SK-N-SH (cell line): ENCODE measurements around the gene RFT1. TPM values are rescaled to one million over a fixed set of nuclear protein-coding genes. Genes with fewer than 3 reads are reported as not detected.

Experiments used
- CTCF ChIA-PET: fragments of 300-600, 350-600 bp; formaldehyde crosslinking; extraction: SDS; loops from one replicate; lab custom pipeline; 2021; lab: Yijun Ruan, JAX
- POLR2A ChIA-PET: fragments of 350-600 bp; sonication (Branson Sonifier 250); formaldehyde crosslinking; extraction: SDS; loops from one replicate; lab custom pipeline; 2020; ENCODE audit warnings: antibody characterized with exemption, inconsistent platforms; lab: Yijun Ruan, JAX
- DNase-seq: peaks from one replicate; pipeline ENCODE4 v3.0.0; 2012
- H2AFZ ChIP-seq: fragments of 200-600 bp; sonication (generic); 2 replicates; pipeline ENCODE4 v1.8.1; 2016; ENCODE audit warnings: antibody characterized with exemption, mild to moderate bottlenecking, low read depth
- H3F3A ChIP-seq: fragments of 200-600 bp; sonication (generic); replicated peaks from 2 replicates; pipeline ENCODE3; 2016; ENCODE audit warnings: antibody characterized with exemption, mild to moderate bottlenecking; ENCODE audit not compliant: insufficient read depth
- H3K27ac ChIP-seq, 2 experiments: fragments of 200-500 bp in 1 of 2; fragments of 200-600 bp in 1 of 2; sonication (Bioruptor generic) in 1 of 2; sonication (generic), shearing (Covaris generic) in 1 of 2; 2 replicates each; pipeline versions ENCODE4 v1.5.1 to v1.6.1; 2014 to 2016; ENCODE audit warnings: low read depth in 2 of 2, inconsistent platforms in 1 of 2, low read length in 1 of 2, mild to moderate bottlenecking in 1 of 2, mixed read lengths in 1 of 2
- H3K27me3 ChIP-seq: fragments of 200-600 bp; sonication (generic), shearing (Covaris generic); 2 replicates; pipeline ENCODE4 v1.6.1; 2016; ENCODE audit warnings: mixed run types; ENCODE audit not compliant: insufficient read depth
- H3K36me3 ChIP-seq, 2 experiments: fragments of 200-500 bp in 1 of 2; fragments of 200-600 bp in 1 of 2; sonication (Bioruptor generic) in 1 of 2; sonication (generic) in 1 of 2; replicated peaks in 1 of 2; 2 replicates each; pipeline versions ENCODE3 to v1.5.1; 2014 to 2016; ENCODE audit warnings: low read length in 1 of 2, mild to moderate bottlenecking in 1 of 2; ENCODE audit not compliant: insufficient read depth in 2 of 2, control insufficient read depth in 1 of 2
- H3K4me1 ChIP-seq, 2 experiments: fragments of 200-500 bp in 1 of 2; fragments of 200-600 bp in 1 of 2; sonication (Bioruptor generic) in 1 of 2; sonication (generic), shearing (Covaris generic) in 1 of 2; 2 replicates each; pipeline versions ENCODE4 v1.5.1 to v1.6.1; 2014 to 2016; ENCODE audit warnings: low read depth in 1 of 2, low read length in 1 of 2, mixed run types in 1 of 2; ENCODE audit not compliant: insufficient read depth in 2 of 2, control insufficient read depth in 1 of 2
- H3K4me2 ChIP-seq: fragments of 200-600 bp; sonication (generic), shearing (Covaris generic); 2 replicates; pipeline ENCODE4 v1.6.1; 2017; ENCODE audit warnings: mixed run types
- H3K4me3 ChIP-seq, 2 experiments: fragments of 200-500 bp in 1 of 2; fragments of 200-600 bp in 1 of 2; sonication (Bioruptor generic) in 1 of 2; sonication (generic), shearing (Covaris generic) in 1 of 2; 2 replicates each; pipeline versions ENCODE4 v1.5.1 to v1.8.1; 2014 to 2016; ENCODE audit warnings: low read depth in 2 of 2, inconsistent platforms in 1 of 2, low read length in 1 of 2, mild to moderate bottlenecking in 1 of 2, mixed read lengths in 1 of 2, moderate library complexity in 1 of 2
- H3K79me2 ChIP-seq: fragments of 200-600 bp; sonication (generic); 2 replicates; pipeline ENCODE4 v1.8.1; 2017; ENCODE audit warnings: mild to moderate bottlenecking; ENCODE audit not compliant: insufficient read depth
- H3K9ac ChIP-seq: fragments of 200-600 bp; sonication (generic); 2 replicates; pipeline ENCODE4 v1.6.1; 2017; ENCODE audit warnings: mixed run types
- H3K9me2 ChIP-seq: fragments of 200-600 bp; sonication (generic); 2 replicates; pipeline ENCODE4 v1.6.1; 2017; ENCODE audit warnings: mixed run types
- H3K9me3 ChIP-seq: fragments of 200-600 bp; sonication (generic); 2 replicates; pipeline ENCODE4 v1.6.1; 2017; ENCODE audit warnings: mixed run types, mild to moderate bottlenecking, moderate library complexity
- H4K20me1 ChIP-seq: fragments of 200-600 bp; sonication (generic); 2 replicates; pipeline ENCODE4 v1.6.1; 2017; ENCODE audit warnings: mild to moderate bottlenecking, mixed run types; ENCODE audit not compliant: insufficient read depth
- FOXM1 ChIP-seq: IDR thresholded peaks from 2 replicates; pipeline ENCODE4 v1.4.0; 2012; ENCODE audit warnings: low read depth, mild to moderate bottlenecking
- IRF3 ChIP-seq: fragments of 150-350 bp; IDR thresholded peaks from 2 replicates; pipeline ENCODE4 v1.6.1; 2016; ENCODE audit warnings: mild to moderate bottlenecking, low read depth, low read length
- JUND ChIP-seq: IDR thresholded peaks from 2 replicates; pipeline ENCODE4 v1.4.0; 2012
- RAD21 ChIP-seq: IDR thresholded peaks from 2 replicates; pipeline ENCODE4 v1.6.1; 2012; ENCODE audit warnings: mild to moderate bottlenecking, low read length
- RFX5 ChIP-seq: IDR thresholded peaks from 2 replicates; pipeline ENCODE4 v1.6.1; 2012; ENCODE audit warnings: mild to moderate bottlenecking, improper control_type of control experiment, low read length
- RXRA ChIP-seq: IDR thresholded peaks from 2 replicates; pipeline ENCODE4 v1.4.0; 2012; ENCODE audit warnings: low read depth, mild to moderate bottlenecking, borderline replicate concordance
- SIN3A ChIP-seq: IDR thresholded peaks from 2 replicates; pipeline ENCODE4 v1.6.1; 2012; ENCODE audit warnings: low read depth, mild to moderate bottlenecking, low read length, moderate library complexity, borderline replicate concordance
- TEAD4 ChIP-seq: IDR thresholded peaks from 2 replicates; pipeline ENCODE4 v1.4.0; 2012; ENCODE audit warnings: mild to moderate bottlenecking, borderline replicate concordance; ENCODE audit not compliant: insufficient read depth
- USF2 ChIP-seq: fragments of 150-350 bp; IDR thresholded peaks from 2 replicates; pipeline ENCODE4 v1.6.1; 2017; ENCODE audit warnings: antibody characterized with exemption, low read length, low read depth, borderline replicate concordance
- WGBS: methylation state at CpG from one replicate; pipeline ENCODE4 v1.1.6; 2017; ENCODE audit warnings: low lambda C conversion rate; 5-methylcytosine and 5-hydroxymethylcytosine counted together
- polyA plus RNA-seq, 3 experiments: library from polyadenylated mRNA; depleted of rRNA; stranded (reverse); fragments of >200 nt; gene quantifications; 2 replicates each; pipeline ENCODE4 v1.2.3, GENCODE V29; 2012
- TF ChIP-seq, protein P1 (sequence below): IDR thresholded peaks from 2 replicates; pipeline ENCODE4 v1.6.1; 2012; ENCODE audit warnings: mild to moderate bottlenecking, low read depth, low read length, moderate library complexity

Gene RFT1
- polyA plus RNA-seq, 1 of the 3 experiments (the other 2 are of a cell fraction), result 13.8 TPM

DNA sequence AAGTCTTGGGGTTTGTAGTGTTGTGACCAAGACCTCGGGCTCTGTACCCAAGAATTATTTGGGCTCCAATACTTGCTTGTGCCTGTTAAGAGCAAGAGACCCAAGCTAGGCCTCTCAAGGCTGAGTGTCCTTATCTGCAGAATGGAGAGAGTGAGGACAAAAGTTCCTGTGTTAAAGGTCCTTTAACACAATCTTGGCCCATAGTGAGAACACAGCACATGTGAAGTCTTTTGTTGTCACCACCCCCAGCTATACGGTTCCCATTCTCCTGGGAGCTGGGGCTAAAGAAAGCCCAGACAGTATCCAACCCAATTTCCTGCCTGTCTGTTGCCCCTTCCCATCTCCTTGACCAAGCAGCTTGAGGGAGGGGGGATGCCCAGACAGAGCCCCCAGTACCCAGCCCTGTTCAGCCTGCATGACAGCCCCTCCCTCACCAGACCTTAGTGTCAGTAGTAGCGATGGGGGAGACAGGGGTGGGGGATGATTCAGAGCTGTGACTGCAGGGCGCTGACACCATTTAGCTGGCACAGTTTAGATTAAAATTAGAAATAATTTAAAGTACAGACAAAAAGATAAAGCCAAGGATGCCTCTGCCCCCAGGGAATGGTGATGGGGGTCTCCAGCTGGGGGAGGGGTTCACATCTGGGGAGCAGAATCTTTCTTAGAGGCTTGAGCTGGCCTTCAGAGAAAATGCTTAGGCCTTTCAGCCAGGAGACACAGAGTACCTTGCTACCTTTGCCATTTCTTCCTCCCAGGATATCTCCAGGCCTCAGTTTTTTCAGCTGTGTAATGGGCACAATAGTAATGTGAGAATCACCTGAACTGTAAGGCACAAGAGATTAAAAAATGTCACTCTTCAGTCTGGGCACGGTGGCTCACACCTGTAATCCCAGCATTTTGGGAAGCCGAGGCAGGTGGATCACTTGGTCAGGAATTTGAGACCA is 33.5 kb upstream of the RFT1 start:
- Histone ChIP-seq H3K9me3 (no peaks in the 10 kb centered on the region), H3K36me3 (no peaks in the 10 kb centered on the region), H3K79me2 (peaks cover 8% of the 10 kb centered on the region; the same call in 1 of the 2 replicates), H4K20me1 (no peaks in the 10 kb centered on the region), H3K4me1 (peaks cover 6 to 32% of the 10 kb centered on the region in 2 experiments; a peak in 2 of 4 replicates), H3K9ac (no peak overlapping the region), H3K4me2 (no peak overlapping the region), H3K27me3 (no peaks in the 10 kb centered on the region), H3K4me3 (no peak overlapping the region), H3K9me2 (no peaks in the 10 kb centered on the region), H2AFZ (no peak overlapping the region), H3F3A (peaks cover 4% of the 10 kb centered on the region), H3K27ac (no peak overlapping the region)
- POLR2A ChIA-PET, result no interaction called here
- DNase-seq, result no peak
- CTCF ChIA-PET, result interaction anchor here (1.3 to 3.0 kb wide), 2 partner anchors 32 to 318 kb away, joined by 3 to 14 read pairs; no protein-coding TSS in a partner anchor
- 94% methylated on average over 5 of the region's 6 CpGs for WGBS
- TF ChIP-seq RAD21, result no peak
- TF ChIP-seq SIN3A, result no peak
- TF ChIP-seq RFX5, result no peak

- CTCF ChIA-PET, result interaction anchor here (1.3 kb wide), 1 partner anchor 317 kb away, joined by 3 read pairs; no protein-coding TSS in a partner anchor
- no peak overlapping the region for H3K9ac ChIP-seq
- H3K36me3 ChIP-seq, result no peaks in the 10 kb centered on the region
- POLR2A ChIA-PET, result no interaction called here
- peaks cover 4% of the 10 kb centered on the region for H3F3A ChIP-seq
- DNase-seq, result no peak
- TF ChIP-seq JUND (no peak), RXRA (no peak), RFX5 (no peak), TEAD4 (no peak)
- H3K79me2 ChIP-seq, result peaks cover 8% of the 10 kb centered on the region; the same call in 1 of the 2 replicates
- H3K27ac ChIP-seq, result no peak overlapping the region
- WGBS, result 91% methylated on average over 12 of the region's 12 CpGs
- H3K9me3 ChIP-seq, result no peaks in the 10 kb centered on the region
- no peaks in the 10 kb centered on the region for H3K9me2 ChIP-seq
- H4K20me1 ChIP-seq, result no peaks in the 10 kb centered on the region
- H3K4me3 ChIP-seq, result peak overlapping the region in 1 of 2 experiments; percentile 77; a peak in 2 of 4 replicates
- H2AFZ ChIP-seq, result no peak overlapping the region
- peak overlapping the region; percentile 85 for H3K4me2 ChIP-seq
- H3K27me3 ChIP-seq, result no peaks in the 10 kb centered on the region
- peaks cover 6 to 24% of the 10 kb centered on the region in 2 experiments; a peak in 2 of 4 replicates for H3K4me1 ChIP-seq
These were observed 32.6 kb upstream of the RFT1 start for GRCh38 chr3:53162672-53163443.

- Histone ChIP-seq H4K20me1 (no peaks in the 10 kb centered on the region), H3K4me1 (peaks cover 6 to 16% of the 10 kb centered on the region in 2 experiments; a peak in 2 of 4 replicates), H3K4me3 (peak overlapping the region; percentile 77 to 79), H3K79me2 (peaks cover 8% of the 10 kb centered on the region; the same call in 1 of the 2 replicates), H3K9me2 (no peaks in the 10 kb centered on the region), H3K9ac (peak overlapping the region; percentile 72), H3K27ac (no peak overlapping the region), H3F3A (peaks cover 4% of the 10 kb centered on the region), H3K4me2 (peak overlapping the region; percentile 92), H3K36me3 (no peaks in the 10 kb centered on the region), H3K27me3 (no peaks in the 10 kb centered on the region), H2AFZ (no peak overlapping the region), H3K9me3 (no peaks in the 10 kb centered on the region)
- CTCF ChIA-PET, result no interaction called here
- POLR2A ChIA-PET, result no interaction called here
- 13% methylated on average over 33 of the region's 49 CpGs for WGBS
- DNase-seq, result peak; percentile 84
- TF ChIP-seq, protein P1, sequence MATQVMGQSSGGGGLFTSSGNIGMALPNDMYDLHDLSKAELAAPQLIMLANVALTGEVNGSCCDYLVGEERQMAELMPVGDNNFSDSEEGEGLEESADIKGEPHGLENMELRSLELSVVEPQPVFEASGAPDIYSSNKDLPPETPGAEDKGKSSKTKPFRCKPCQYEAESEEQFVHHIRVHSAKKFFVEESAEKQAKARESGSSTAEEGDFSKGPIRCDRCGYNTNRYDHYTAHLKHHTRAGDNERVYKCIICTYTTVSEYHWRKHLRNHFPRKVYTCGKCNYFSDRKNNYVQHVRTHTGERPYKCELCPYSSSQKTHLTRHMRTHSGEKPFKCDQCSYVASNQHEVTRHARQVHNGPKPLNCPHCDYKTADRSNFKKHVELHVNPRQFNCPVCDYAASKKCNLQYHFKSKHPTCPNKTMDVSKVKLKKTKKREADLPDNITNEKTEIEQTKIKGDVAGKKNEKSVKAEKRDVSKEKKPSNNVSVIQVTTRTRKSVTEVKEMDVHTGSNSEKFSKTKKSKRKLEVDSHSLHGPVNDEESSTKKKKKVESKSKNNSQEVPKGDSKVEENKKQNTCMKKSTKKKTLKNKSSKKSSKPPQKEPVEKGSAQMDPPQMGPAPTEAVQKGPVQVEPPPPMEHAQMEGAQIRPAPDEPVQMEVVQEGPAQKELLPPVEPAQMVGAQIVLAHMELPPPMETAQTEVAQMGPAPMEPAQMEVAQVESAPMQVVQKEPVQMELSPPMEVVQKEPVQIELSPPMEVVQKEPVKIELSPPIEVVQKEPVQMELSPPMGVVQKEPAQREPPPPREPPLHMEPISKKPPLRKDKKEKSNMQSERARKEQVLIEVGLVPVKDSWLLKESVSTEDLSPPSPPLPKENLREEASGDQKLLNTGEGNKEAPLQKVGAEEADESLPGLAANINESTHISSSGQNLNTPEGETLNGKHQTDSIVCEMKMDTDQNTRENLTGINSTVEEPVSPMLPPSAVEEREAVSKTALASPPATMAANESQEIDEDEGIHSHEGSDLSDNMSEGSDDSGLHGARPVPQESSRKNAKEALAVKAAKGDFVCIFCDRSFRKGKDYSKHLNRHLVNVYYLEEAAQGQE, result no peak
- TF ChIP-seq JUND (no peak), FOXM1 (no peak), RFX5 (no peak), USF2 (no peak), IRF3 (no peak)
These were observed 31.8 kb upstream of the RFT1 start for GRCh38 chr3:53161820-53162671.
